Activated naive CD8-positive, alpha-beta T cell treated with anti-CD3 and anti-CD28 coated beads, Interleukin-2, amount 50 U/mL, for 24 hours (primary cell): ENCODE measurements around the gene EPS15.
"Not testable (repeated sequence)": the region's sequence is repeated elsewhere in the genome, so short reads cannot be mapped to it uniquely, and the experiment has no call there.

ENCODE experiments used
- ATAC-seq: fragments of 150-1000 bp; cut with Tn5 transposase; one replicate; pipeline ENCODE4 v1.10.0; 2021
- DNase-seq: peaks from one replicate; pipeline ENCODE4 v3.0.0; 2021
- H3K27ac Mint-ChIP-seq: one replicate; pipeline ENCODE4 v1.8.0; 2021; ENCODE audit warnings: mild to moderate bottlenecking, mixed read lengths
- H3K27me3 Mint-ChIP-seq: one replicate; pipeline ENCODE4 v1.8.0; 2021; ENCODE audit warnings: mixed read lengths
- H3K36me3 Mint-ChIP-seq: one replicate; pipeline ENCODE4 v1.8.0; 2021; ENCODE audit warnings: low read depth, mixed read lengths
- H3K4me1 Mint-ChIP-seq: one replicate; pipeline ENCODE4 v1.8.0; 2021; ENCODE audit warnings: mixed read lengths
- H3K4me3 Mint-ChIP-seq: one replicate; pipeline ENCODE4 v1.8.0; 2021; ENCODE audit warnings: mild to moderate bottlenecking, moderate library complexity, mixed read lengths
- H3K9me3 Mint-ChIP-seq: one replicate; pipeline ENCODE4 v1.8.0; 2021; ENCODE audit warnings: mixed read lengths

EPS15 gene

DNA sequence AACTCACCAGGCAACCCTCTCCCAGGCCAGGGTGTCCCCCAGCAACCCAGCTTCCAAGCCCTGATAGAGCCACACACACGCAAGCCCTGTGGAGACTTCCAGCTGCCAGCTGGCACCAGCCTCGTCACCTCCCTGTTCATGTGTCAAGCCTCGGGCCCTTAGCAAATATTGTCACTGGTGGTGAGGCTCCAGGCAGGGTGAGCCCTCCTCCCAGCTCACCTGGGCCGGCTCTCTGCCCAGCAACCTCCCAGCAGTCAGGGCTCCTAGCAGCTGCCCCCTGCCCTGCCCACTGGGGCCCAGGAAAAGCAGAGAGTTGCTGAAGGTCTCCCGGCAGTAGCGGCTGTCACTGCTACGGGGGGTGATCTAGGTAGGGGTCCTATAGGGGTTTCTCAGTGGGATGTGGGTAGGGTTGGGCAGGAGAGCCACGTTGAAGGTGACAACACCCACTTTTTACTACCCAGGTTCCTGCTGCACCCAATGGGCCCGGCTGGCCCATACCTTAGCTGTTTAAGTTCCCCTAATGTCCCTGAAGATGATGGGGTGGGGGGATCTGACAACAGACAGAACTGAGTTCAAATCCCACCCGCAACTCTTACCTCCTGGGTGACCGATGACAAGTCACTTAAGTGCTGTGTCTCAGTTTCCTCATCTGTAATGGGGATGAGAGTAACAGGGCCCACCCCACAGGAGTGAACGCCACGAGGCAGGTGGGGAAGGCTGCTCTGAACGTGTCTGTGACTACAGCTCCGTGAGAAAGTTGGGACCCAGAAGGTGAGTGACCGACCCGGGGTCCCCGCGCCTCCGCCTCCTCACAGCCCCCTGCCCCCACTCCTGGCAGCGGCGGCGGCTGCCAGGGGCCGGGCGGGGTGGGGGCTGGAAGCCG, 189.4 kb downstream of the EPS15 start:
- H3K27ac Mint-ChIP-seq, result no peak overlapping the region
- ATAC-seq (no peak), DNase-seq (no peak)
- H3K9me3 Mint-ChIP-seq, result no peaks in the 10 kb centered on the region
- peak overlapping the region; percentile 51 for H3K4me3 Mint-ChIP-seq
- peaks cover 16% of the 10 kb centered on the region for H3K4me1 Mint-ChIP-seq
- peaks cover 28% of the 10 kb centered on the region for H3K27me3 Mint-ChIP-seq
- H3K36me3 Mint-ChIP-seq, result no peaks in the 10 kb centered on the region

- no peak overlapping the region for H3K4me3 Mint-ChIP-seq
- no peaks in the 10 kb centered on the region for H3K36me3 Mint-ChIP-seq
- DNase-seq (no peak), ATAC-seq (no peak)
- H3K27me3 Mint-ChIP-seq, result peaks cover 28% of the 10 kb centered on the region
- no peak overlapping the region for H3K27ac Mint-ChIP-seq
- peaks cover 16% of the 10 kb centered on the region for H3K4me1 Mint-ChIP-seq
- no peaks in the 10 kb centered on the region for H3K9me3 Mint-ChIP-seq
Observed at GRCh38 chr1:51328926-51329325, 190.1 kb downstream of the EPS15 start.

GRCh38 chr1:51328279-51328678, 190.8 kb downstream of the EPS15 start:
- Mint-ChIP-seq H3K4me1 (peaks cover 16% of the 10 kb centered on the region), H3K9me3 (no peaks in the 10 kb centered on the region), H3K27ac (no peak overlapping the region), H3K27me3 (peaks cover 28% of the 10 kb centered on the region), H3K36me3 (no peaks in the 10 kb centered on the region), H3K4me3 (no peak overlapping the region)
- DNase-seq (no peak), ATAC-seq (no peak)

GRCh38 chr1:51327386-51327785, 191.7 kb downstream of the EPS15 start:
- Mint-ChIP-seq H3K9me3 (no peaks in the 10 kb centered on the region), H3K27me3 (peaks cover 28% of the 10 kb centered on the region), H3K4me3 (no peak overlapping the region), H3K4me1 (peaks cover 16% of the 10 kb centered on the region), H3K27ac (no peak overlapping the region), H3K36me3 (no peaks in the 10 kb centered on the region)
- DNase-seq, result no peak
- no peak for ATAC-seq

DNA sequence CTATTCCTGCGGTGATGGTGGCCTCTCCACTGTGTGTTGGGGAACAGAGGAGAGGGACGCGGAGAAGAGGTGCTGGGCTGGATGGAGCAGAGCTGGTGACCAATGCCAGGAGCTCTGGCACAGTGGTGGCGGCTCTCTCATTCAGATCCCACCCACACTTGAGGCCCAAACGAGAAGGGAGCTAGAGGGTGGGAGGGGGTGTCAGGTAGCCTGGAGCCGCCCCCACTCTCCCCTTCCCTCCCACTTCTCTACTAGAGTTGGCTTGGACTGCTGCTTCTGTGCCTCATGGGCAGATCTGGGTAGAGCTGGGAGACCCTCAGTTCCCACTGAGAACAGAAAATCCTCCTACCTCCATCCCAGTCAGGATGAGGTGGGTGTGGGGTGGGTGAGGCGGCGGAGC, 192.2 kb downstream of the EPS15 start:
- no peak for DNase-seq

DNA sequence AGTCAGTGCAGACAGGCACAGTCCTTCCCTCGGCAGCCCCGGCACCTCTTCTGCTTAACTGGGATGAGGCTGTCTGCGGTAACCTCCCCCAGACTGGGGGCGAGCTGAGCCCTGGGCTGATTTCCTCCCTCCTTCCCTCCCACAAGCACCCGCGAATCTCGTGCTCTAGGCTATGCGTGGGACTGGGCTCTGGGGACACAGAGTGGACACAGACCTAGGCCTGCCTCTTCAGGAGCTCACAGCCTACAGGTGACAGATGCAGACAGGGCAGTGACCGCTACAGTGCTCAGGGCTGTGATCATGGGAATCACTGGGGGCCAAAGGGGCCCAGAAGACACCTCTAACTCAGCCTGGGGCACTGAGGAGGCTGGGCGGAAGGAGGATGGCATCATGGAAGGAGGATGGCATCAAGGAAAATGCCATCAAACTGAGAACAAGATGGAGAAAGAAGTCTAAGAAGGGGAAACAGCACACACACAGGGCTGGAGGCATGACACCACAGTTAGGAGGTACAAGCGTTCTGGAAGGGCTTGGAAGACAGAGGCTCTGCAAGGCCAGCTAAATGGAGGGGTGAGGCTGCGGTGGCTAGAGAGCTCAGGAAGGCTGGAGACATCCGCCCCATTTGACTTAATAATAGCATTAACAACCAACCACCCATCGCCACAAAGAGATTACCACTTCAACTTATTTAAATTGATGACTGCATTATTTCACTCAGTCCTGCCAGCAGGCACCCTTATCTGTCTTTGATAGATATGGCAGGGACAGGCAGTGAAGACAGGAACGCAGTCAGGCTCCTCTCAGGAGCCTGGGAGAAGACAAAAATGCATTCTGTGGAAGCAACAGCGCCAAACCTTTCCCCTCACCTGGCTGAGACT, 192.9 kb downstream of the EPS15 start:
- Mint-ChIP-seq H3K4me1 (peaks cover 8% of the 10 kb centered on the region), H3K4me3 (no peak overlapping the region), H3K27me3 (peaks cover 19% of the 10 kb centered on the region), H3K27ac (no peak overlapping the region), H3K36me3 (no peaks in the 10 kb centered on the region), H3K9me3 (no peaks in the 10 kb centered on the region)
- DNase-seq (no peak), ATAC-seq (no peak)

More for the DNA sequence above, 192.2 kb downstream of the EPS15 start:
- Mint-ChIP-seq H3K4me1 (peaks cover 15% of the 10 kb centered on the region), H3K27me3 (peaks cover 27% of the 10 kb centered on the region), H3K36me3 (no peaks in the 10 kb centered on the region), H3K27ac (no peak overlapping the region), H3K4me3 (no peak overlapping the region), H3K9me3 (no peaks in the 10 kb centered on the region)
- no peak for ATAC-seq

DNA sequence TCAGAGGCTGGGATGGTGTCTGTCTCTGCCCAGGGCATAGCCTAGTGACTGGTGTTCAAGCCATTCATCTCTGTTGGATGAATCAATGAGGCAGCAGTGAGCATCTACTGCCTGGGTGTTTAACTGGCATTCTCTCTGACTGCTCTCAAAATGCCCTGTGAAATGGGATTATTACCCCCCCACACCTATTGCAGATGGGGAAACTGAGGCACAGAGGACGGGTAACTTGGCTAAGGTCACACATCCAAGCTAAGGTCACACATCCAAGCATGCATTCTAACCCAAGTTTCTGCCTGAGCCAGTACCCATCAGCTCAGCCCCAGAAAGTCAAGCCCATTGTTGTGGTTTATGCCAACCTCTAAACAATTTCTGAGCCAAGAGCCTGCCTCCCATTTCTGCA, 193.7 kb downstream of the EPS15 start:
- ATAC-seq, result no peak
- H3K4me3 Mint-ChIP-seq, result no peak overlapping the region

GRCh38 chr1:51325011-51325385, 194.1 kb downstream of the EPS15 start:
- not testable (repeated sequence) for H3K9me3 Mint-ChIP-seq, H3K27ac Mint-ChIP-seq, ATAC-seq, DNase-seq, H3K36me3 Mint-ChIP-seq, H3K4me3 Mint-ChIP-seq, H3K4me1 Mint-ChIP-seq
- peaks cover 15% of the 10 kb centered on the region for H3K27me3 Mint-ChIP-seq

More for the DNA sequence above, 193.7 kb downstream of the EPS15 start:
- peaks cover 16% of the 10 kb centered on the region for H3K27me3 Mint-ChIP-seq
- no peak for DNase-seq
- H3K4me1 Mint-ChIP-seq, result peaks cover 3% of the 10 kb centered on the region
- no peaks in the 10 kb centered on the region for H3K36me3 Mint-ChIP-seq
- H3K9me3 Mint-ChIP-seq, result no peaks in the 10 kb centered on the region
- no peak overlapping the region for H3K27ac Mint-ChIP-seq

DNA sequence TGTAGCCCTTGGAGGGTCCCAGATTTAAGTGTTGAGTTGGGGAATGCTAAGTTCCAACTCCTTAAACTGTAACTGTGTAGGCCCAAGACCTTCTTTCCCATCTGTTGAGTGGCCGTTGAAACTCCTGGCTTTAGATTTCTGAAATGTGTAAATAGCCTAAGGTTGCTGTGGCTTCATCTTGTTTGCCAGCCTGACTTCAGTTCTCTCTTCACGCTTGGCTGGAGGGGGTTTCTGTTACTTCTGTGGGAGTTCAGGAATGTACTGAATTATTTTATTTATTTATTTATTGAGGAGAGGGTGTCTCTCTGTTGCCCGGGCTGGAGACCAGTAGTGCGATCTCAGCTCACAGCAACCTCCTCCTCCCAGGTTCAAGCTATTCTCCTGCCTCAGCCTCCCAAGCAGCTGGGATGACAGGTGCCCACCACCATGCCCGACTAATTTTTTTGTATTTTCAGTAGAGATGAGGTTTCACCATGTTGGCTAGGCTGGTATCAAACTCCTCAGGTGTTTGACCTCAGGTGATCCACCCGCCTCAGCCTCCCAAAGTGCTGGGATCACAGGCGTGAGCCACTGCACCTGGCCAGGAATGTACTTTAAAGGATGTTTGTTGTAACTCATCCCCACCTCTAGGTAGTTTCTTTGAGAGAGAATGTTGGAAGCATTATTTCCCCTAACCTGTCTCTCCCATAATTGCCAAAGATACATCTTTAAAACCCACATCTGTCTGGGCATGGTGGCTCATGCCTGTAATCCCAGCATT, 194.6 kb downstream of the EPS15 start:
- Mint-ChIP-seq H3K4me3 (no peak overlapping the region), H3K27ac (no peak overlapping the region), H3K27me3 (peaks cover 12% of the 10 kb centered on the region), H3K4me1 (peaks cover 3% of the 10 kb centered on the region), H3K36me3 (no peaks in the 10 kb centered on the region), H3K9me3 (no peaks in the 10 kb centered on the region)
- ATAC-seq (no peak), DNase-seq (no peak)

DNA sequence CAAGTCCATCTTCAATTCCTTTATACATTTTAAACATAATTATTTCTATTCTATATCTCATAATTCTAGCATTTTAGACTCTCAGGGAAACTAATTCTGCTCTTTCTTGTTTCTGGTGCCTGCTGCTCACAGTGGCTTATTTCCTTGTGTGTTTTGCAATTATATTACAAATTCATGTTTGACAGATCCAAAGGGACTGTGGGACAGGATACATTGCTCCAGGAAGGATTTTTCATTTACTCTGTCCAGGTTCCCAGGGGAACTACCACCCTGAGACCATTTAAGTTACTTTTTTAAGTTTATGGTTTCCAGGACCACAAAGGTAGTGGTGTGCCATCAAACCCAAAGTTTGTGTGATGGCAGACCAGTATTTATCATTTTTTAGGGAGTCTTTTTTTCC, 195.3 kb downstream of the EPS15 start:
- no peak overlapping the region for H3K4me3 Mint-ChIP-seq
- H3K4me1 Mint-ChIP-seq, result peaks cover 3% of the 10 kb centered on the region
- peaks cover 5% of the 10 kb centered on the region for H3K27me3 Mint-ChIP-seq
- no peak for ATAC-seq
- H3K27ac Mint-ChIP-seq, result no peak overlapping the region
- H3K9me3 Mint-ChIP-seq, result no peaks in the 10 kb centered on the region
- no peaks in the 10 kb centered on the region for H3K36me3 Mint-ChIP-seq
- DNase-seq, result no peak

GRCh38 chr1:51322417-51323101, 196.5 kb downstream of the EPS15 start:
- H3K4me1 Mint-ChIP-seq, result peaks cover 3% of the 10 kb centered on the region
- H3K4me3 Mint-ChIP-seq, result no peak overlapping the region
- H3K9me3 Mint-ChIP-seq, result no peaks in the 10 kb centered on the region
- ATAC-seq (no peak), DNase-seq (no peak)
- H3K36me3 Mint-ChIP-seq, result no peaks in the 10 kb centered on the region
- no peak overlapping the region for H3K27ac Mint-ChIP-seq
- peaks cover 1% of the 10 kb centered on the region for H3K27me3 Mint-ChIP-seq

DNA sequence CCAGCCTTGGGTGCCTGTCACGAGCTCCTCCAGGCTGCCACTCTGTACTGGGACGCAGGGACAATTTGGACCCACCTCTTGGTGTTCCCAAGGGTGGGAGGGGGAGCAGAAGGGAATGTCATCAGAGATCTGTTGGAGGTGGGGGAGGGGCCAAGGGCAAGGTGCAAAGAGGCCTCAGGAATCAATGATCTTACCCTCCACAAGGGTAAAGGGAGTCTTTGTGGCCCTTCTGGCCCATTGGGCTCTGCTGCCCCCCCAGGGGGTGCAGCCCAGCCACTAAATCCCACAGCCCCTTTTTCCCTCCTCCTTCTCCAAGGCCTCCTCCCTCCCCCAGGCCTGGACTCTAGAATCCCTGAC, 197.2 kb downstream of the EPS15 start:
- no peaks in the 10 kb centered on the region for H3K4me1 Mint-ChIP-seq
- no peaks in the 10 kb centered on the region for H3K9me3 Mint-ChIP-seq
- H3K36me3 Mint-ChIP-seq, result no peaks in the 10 kb centered on the region
- ATAC-seq, result no peak
- H3K4me3 Mint-ChIP-seq, result no peak overlapping the region
- no peak overlapping the region for H3K27ac Mint-ChIP-seq
- no peak for DNase-seq
- peaks cover 1% of the 10 kb centered on the region for H3K27me3 Mint-ChIP-seq

- H3K27ac Mint-ChIP-seq, result no peak overlapping the region
- peaks cover 4% of the 10 kb centered on the region for H3K4me1 Mint-ChIP-seq
- ATAC-seq, result no peak
- no peaks in the 10 kb centered on the region for H3K36me3 Mint-ChIP-seq
- no peaks in the 10 kb centered on the region for H3K9me3 Mint-ChIP-seq
- DNase-seq, result no peak
- H3K4me3 Mint-ChIP-seq, result no peak overlapping the region
- H3K27me3 Mint-ChIP-seq, result peaks cover 1% of the 10 kb centered on the region
Observed at GRCh38 chr1:51320967-51321923, 197.8 kb downstream of the EPS15 start.
